Heart left ventricle (tissue), 13 donors: ENCODE data around the gene ARVCF.

Source experiments
- POLR2A ChIP-seq, 2 donors: fragments of 450-650 bp; IDR thresholded peaks; one replicate each; pipeline ENCODE4 v1.6.1; 2017; ENCODE audit warnings: antibody characterized with exemption in 2 of 2, mild to moderate bottlenecking in 2 of 2, moderate library complexity in 2 of 2
- TF ChIP-seq, protein P1 (sequence below), 12 donors: fragments of 200-600 bp; sonication (generic) in 4 of 12; IDR thresholded peaks; one replicate each; pipeline versions ENCODE4 v1.5.0 to v1.8.0; 2018 to 2022; ENCODE audit warnings: antibody characterized with exemption in 12 of 12, mild to moderate bottlenecking in 5 of 12
- donor health status: ischemic (EF 13 %, LVEDD 7.1; RV severe dilation, severe dysfunction).
- donor health status: DM: no; HTN: yes; CAD: no.
- donor health status: DM: no; HTN: no; CAD: no.
- donor health status: ischemic (EF 25% LVEDD 6.9; RV normal size, moderate dysfunction).
- donor health status: ischemic (EF 25% LVEDD 5.7; RV mildly dilated, moderate dysfunction).
- donor health status: ischemic (EF 35%, LVEDD 5.7; RV mildly dilated, moderate dysfunction).
- donor health status: nonischemic (EF 11% LVEDD 7.7; RV severe dilation, severe dysfunction).
- donor health status: DM: yes; HTN: yes; CAD: no.
- donor health status: PGD.
- donor health status: ischemic (EF 29% LVEDD 5.4; RV normal size, mild dysfunction).
- donor health status: nonischemic (EF 23%, LVEDD 6.1; RV moderate dilation, normal function).

DNA sequence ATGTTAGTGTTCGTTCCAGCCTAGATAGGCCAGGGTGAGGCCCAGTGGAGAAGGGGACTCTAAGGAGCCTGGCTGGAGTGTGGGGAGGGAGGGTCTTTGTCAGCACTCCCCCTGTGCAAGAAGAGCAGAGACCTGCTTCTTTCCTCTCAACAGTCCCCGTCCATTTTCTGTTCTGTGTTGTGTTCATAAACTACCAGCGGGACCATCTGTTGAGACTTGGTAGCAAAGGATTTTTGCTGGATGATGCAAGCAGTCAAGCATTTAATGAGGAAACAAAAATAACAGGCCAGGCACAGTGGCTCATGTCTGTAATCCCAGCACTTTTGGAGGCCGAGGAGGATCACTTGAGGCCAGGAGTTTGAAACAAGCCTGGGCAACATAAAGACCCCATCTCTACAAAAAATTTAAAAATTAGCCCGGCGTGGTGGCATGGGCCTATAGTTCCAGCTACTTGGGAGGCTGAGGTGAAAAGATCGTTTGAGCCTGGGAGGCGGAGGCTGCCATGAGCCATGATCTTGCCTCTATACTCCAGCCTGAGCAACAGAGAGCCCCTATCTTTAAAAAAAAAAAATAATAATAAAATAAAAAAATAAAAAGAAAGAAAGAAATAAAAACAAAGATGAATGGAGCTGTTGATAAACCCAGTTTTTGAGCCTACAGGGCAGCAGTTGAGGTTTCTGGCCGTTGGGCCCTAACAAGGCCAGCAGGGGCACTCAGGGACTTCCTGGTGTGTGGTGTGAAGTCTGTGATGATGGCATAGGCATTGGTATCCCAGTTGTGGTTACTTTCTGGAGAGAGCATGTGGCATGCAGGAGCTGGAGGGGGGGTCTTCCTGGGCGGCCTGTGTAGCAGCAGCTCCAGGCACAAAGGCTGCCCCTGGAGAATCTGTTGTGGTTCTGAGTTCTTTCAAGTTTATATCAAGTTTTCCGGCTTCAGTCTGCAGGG lies 73.3 kb downstream of the ARVCF start:
- TF ChIP-seq, protein P1, sequence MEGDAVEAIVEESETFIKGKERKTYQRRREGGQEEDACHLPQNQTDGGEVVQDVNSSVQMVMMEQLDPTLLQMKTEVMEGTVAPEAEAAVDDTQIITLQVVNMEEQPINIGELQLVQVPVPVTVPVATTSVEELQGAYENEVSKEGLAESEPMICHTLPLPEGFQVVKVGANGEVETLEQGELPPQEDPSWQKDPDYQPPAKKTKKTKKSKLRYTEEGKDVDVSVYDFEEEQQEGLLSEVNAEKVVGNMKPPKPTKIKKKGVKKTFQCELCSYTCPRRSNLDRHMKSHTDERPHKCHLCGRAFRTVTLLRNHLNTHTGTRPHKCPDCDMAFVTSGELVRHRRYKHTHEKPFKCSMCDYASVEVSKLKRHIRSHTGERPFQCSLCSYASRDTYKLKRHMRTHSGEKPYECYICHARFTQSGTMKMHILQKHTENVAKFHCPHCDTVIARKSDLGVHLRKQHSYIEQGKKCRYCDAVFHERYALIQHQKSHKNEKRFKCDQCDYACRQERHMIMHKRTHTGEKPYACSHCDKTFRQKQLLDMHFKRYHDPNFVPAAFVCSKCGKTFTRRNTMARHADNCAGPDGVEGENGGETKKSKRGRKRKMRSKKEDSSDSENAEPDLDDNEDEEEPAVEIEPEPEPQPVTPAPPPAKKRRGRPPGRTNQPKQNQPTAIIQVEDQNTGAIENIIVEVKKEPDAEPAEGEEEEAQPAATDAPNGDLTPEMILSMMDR (IDR thresholded peaks at IDR 0.05) = no peak
- TF ChIP-seq POLR2A (IDR thresholded peaks at IDR 0.05) = peak in 1 of 2 donors; percentile 38
